Activated CD4-positive, CD25-positive, alpha-beta regulatory T cell treated with anti-CD3 and anti-CD28 coated beads, Interleukin-2, amount 50 U/mL, for 16 hours (primary cell): ENCODE results near the gene KANTR.

ENCODE experiments used
- DNase-seq: peaks from one replicate; pipeline ENCODE4 v3.0.0-alpha.2; 2020; ENCODE audit warnings: low read depth, low spot score

Gene KANTR

GRCh38 chrX:53081925-53082772, 11.8 kb upstream of the KANTR start, which contains the start of gene TSPYL2:
Gene TSPYL2 (plus strand): TSS chrX:53082367. CDS start chrX:53082499, 132 bp downstream.
- DNase-seq, result peak; percentile 83

GRCh38 chrX:53082773-53083616, 10.9 kb upstream of the KANTR start:
- DNase-seq, result no peak

GRCh38 chrX:53084043-53084570, 9.8 kb upstream of the KANTR start:
- DNase-seq, result no peak

DNA sequence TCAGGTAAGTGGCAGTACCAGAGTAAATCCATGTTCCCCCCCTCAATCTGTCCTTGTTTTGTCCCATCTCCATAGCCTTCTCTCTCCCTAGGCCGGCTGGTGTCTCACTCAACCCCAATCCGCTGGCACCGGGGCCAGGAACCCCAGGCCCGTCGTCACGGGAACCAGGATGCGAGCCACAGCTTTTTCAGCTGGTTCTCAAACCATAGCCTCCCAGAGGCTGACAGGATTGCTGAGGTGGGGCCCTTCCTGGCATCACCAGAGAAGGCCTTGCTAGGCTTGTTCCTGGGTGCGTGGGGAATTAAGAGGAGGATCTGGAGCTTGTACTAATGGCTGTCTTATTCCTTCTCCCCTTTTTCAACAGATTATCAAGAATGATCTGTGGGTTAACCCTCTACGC, 9.1 kb upstream of the KANTR start:
- DNase-seq, result no peak

GRCh38 chrX:53085661-53086229, 8.2 kb upstream of the KANTR start:
- DNase-seq, result no peak

DNA sequence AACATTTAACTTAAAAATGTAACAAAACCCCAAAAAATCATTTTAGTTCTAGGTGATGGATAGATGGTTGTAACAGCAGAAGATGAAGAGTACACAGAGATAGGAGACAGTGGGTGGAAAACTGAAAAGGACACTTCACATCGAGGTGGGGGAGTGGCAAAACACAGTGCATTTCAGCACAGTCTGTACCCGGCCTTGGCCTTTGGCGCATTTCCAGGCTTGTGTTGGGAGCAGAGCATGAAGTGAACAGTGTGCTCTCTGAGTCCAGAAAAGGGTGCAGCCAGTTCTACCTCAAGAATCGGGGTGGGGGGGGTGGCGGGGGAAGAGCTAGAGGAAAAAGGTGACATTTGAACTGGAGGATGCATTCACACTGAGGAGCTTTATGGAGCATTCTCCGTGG, 7.5 kb upstream of the KANTR start:
- no peak for DNase-seq

- DNase-seq, result no peak
Observed at GRCh38 chrX:53087388-53087831, 6.5 kb upstream of the KANTR start.

GRCh38 chrX:53088136-53088974, 5.6 kb upstream of the KANTR start:
- peak; percentile 62 for DNase-seq

DNA sequence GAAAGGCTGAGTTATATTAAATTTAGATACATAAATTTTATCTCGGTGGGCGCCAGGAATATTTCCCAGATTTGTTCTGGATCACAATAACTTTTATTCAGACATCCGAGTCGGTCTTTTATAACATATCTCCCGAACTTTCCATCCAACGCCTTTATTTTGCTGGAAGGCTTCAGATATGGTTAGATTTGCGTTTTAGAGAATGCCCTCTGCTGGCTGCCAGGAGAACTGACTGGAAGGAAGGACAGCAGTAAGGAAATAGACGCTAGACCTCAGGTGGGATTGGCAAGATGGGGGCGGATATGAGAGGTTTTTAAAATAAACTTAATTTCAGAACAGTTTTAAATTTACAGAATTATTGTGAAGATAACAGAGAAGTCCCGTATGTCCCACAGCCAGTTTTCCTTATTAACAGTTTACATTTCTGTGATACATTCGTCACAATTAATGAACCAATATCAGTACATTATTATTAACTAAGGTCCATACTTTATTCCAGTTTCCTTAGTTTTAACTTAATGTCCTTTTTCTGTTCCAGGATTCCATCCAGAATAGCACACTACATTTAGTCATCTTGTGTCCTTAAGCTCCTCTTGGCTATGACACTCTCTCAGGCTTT, 4.6 kb upstream of the KANTR start:
- no peak for DNase-seq

DNA sequence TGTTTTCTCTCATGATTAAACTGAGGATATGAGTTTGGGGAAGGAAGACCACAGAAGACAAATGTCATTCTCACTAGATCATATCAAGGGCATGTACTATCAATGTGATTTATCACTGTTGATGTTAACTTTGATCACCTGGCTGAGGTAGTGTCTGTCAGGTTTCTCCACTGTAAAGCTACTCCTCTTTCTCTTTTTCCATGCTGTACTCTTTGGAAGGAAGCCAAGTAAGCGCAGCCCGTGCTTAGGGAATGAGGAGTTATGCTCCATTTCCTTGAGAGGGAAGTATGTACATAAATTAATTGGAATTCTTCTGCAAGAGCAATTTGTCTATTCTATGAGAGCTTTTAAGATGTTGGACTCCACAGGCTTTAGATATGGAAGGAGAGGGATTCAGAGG, 4.0 kb upstream of the KANTR start:
- no peak for DNase-seq

GRCh38 chrX:53091354-53091753, 2.6 kb upstream of the KANTR start:
- DNase-seq, result no peak

GRCh38 chrX:53093177-53093655, 726 bp upstream of the KANTR start:
- no peak for DNase-seq

DNA sequence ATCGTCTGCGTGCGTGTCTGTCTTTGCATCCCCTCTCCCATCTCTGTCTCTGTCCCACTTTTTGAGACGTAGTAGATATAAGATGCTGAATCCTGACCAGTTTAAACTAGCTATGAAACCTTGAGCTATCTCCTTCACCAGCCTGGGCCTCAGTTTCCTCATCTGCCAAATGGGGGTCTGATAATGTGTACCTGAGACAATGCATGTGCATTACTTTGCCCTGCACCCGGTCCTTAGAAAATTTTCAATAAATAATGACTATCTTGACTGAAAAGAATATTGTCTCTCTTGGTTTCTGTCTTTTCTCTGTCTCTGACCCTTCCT, 602 bp downstream of the KANTR start:
- no peak for DNase-seq

- DNase-seq, result no peak
Observed at GRCh38 chrX:53095796-53096195, 1.9 kb downstream of the KANTR start.

- DNase-seq, result no peak
Observed at GRCh38 chrX:53114864-53115549, 21.1 kb downstream of the KANTR start.

- DNase-seq, result no peak
Observed at GRCh38 chrX:53115550-53115874, 21.6 kb downstream of the KANTR start.

GRCh38 chrX:53116101-53116500, 22.2 kb downstream of the KANTR start:
- DNase-seq, result no peak

DNA sequence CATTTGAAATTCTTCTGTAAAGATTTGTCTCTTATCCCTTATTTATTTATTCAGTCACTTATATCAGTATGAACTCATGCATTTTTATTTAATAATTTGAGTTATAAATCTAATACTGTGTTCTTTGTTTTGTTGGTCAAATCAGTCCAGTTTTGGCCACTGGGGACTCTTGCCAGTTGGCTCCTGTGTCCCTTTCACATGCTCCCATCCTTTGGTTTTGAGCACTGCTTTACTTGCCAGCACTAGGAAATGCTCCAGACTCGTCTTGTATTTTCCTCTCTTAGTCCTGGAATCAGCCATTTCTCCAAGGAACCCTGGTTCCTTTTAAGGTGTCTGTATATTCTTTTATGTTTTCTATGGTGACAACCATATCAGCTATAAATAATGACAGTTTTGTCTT, 28.1 kb downstream of the KANTR start:
- DNase-seq, result no peak

GRCh38 chrX:53125506-53125905, 31.6 kb downstream of the KANTR start:
- DNase-seq, result no peak

DNA sequence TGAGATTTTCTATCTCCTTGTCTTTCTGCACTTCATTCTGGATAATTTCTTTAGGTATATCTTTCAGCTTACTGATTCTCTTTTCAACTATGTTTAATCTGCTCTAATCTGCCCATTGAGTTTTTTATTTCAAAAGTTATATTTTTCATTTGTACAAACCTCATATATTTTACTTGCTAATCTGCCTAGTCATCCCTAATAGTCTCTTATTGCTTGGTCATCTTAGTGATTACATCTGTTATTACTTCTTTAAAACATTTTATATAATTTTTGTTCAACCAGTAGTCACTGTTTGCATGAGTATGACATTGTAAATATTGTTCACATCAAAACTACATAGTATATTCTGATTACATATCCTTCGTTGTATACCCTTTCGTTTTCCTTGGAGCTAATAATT, 32.4 kb downstream of the KANTR start:
- DNase-seq, result no peak
